HepG2 (cell line): ENCODE measurements around the gene GTF2A1L. TPM values are rescaled to one million over a fixed set of nuclear protein-coding genes. Genes with fewer than 3 reads are reported as not detected.

Experiments used
- ATAC-seq: fragments of 200-7000 bp; cut with Tn5 transposase; 3 replicates; pipeline ENCODE4 v1.9.1; 2020; ENCODE audit warnings: mild to moderate bottlenecking, moderate library complexity
- BruUV-seq: library from RNA; stranded (reverse); fragments of 400-500 nt; replicated peaks from 2 replicates; lab custom pipeline; 2021; lab: Mats Ljungman, UMichigan
- CTCF ChIA-PET: fragments of 300-600 bp; formaldehyde crosslinking; extraction: SDS; loops from one replicate; lab custom pipeline; 2021; ENCODE audit warnings: low total read pairs, inconsistent platforms, low intra/inter-chr PET ratio; lab: Yijun Ruan, JAX
- POLR2A ChIA-PET: fragments of 350-600 bp; sonication (Branson Sonifier 250); formaldehyde crosslinking; loops from one replicate; lab custom pipeline; 2020; ENCODE audit warnings: antibody characterized with exemption, inconsistent platforms; lab: Yijun Ruan, JAX
- DNase-seq: peaks from one replicate; pipeline ENCODE4 v3.0.0-alpha.2; 2015; ENCODE audit warnings: low spot score
- FAIRE-seq: peaks from 3 replicates; lab custom pipeline; 2011; peaks lifted over from hg19 to GRCh38; lab: Jason Lieb, UNC
- H2AFZ ChIP-seq: one replicate; pipeline ENCODE4 v1.6.1; 2011; ENCODE audit warnings: low read length, inconsistent platforms
- H3K27ac ChIP-seq: fragments of 300-600 bp; 3 replicates; pipeline ENCODE4 v1.8.0; 2011; ENCODE audit warnings: mixed run types, mild to moderate bottlenecking, mixed read lengths, low read length, inconsistent platforms; ENCODE audit not compliant: insufficient read depth; ENCODE audit errors: extremely low read length
- H3K27me3 ChIP-seq, 2 experiments: fragments of 200-600 bp in 1 of 2; 2 replicates in 1 of 2; 3 replicates in 1 of 2; pipeline versions ENCODE4 v1.6.0 to v1.8.0; 2011; ENCODE audit warnings: low read length in 2 of 2, mild to moderate bottlenecking in 2 of 2, moderate library complexity in 2 of 2, inconsistent platforms in 1 of 2; ENCODE audit not compliant: insufficient read depth in 2 of 2, control insufficient read depth in 1 of 2
- H3K36me3 ChIP-seq, 2 experiments: fragments of 200-600 bp in 1 of 2; replicated peaks in 1 of 2; 2 replicates in 1 of 2; 3 replicates in 1 of 2; pipeline versions ENCODE4 v1.5.1 to v1.8.0; 2011; ENCODE audit warnings: low read length in 2 of 2, inconsistent platforms in 1 of 2; ENCODE audit not compliant: insufficient read depth in 2 of 2, control insufficient read depth in 1 of 2
- H3K4me1 ChIP-seq: 2 replicates; pipeline ENCODE4 v1.5.1; 2012; ENCODE audit warnings: low read length, inconsistent platforms; ENCODE audit not compliant: insufficient read depth
- H3K4me2 ChIP-seq: 2 replicates; pipeline ENCODE4 v1.6.0; 2011; ENCODE audit warnings: low read depth, low read length, inconsistent platforms
- H3K4me3 ChIP-seq, 3 experiments: fragments of 200-600 bp in 1 of 3; sonication (generic), shearing (Covaris generic) in 1 of 3; replicated peaks in 1 of 3; 2 replicates each; pipeline ENCODE4 v1.5.1; 2011 to 2016; ENCODE audit warnings: low read length in 3 of 3, inconsistent platforms in 2 of 3, low read depth in 2 of 3, mild to moderate bottlenecking in 2 of 3, control low read depth in 1 of 3, mixed read lengths in 1 of 3; ENCODE audit not compliant: insufficient read depth in 1 of 3
- H3K79me2 ChIP-seq: one replicate; pipeline ENCODE4 v1.6.1; 2011; ENCODE audit warnings: low read length, inconsistent platforms; ENCODE audit not compliant: insufficient read depth
- H3K9ac ChIP-seq: 2 replicates; pipeline ENCODE4 v1.6.0; 2011; ENCODE audit warnings: mild to moderate bottlenecking, low read depth, low read length, inconsistent platforms; ENCODE audit not compliant: insufficient read depth
- H3K9me3 ChIP-seq: 2 replicates; pipeline ENCODE4 v1.5.1; 2012; ENCODE audit warnings: mild to moderate bottlenecking, low read length
- H4K20me1 ChIP-seq: 2 replicates; pipeline ENCODE4 v1.6.0; 2011; ENCODE audit warnings: inconsistent platforms, mild to moderate bottlenecking, low read length, moderate library complexity; ENCODE audit not compliant: insufficient read depth
- ATF4 ChIP-seq, 2 experiments: fragments of 450-650 bp in 1 of 2; sonication (generic) in 1 of 2; formaldehyde crosslinking; IDR thresholded peaks; 2 replicates each; pipeline versions ENCODE4 v1.5.0 to v1.8.0; 2020 to 2022; ENCODE audit warnings: mild to moderate bottlenecking in 1 of 2, missing genetic modification reagents in 1 of 2
- BORCS8-MEF2B ChIP-seq: sonication (generic); formaldehyde crosslinking; IDR thresholded peaks from 2 replicates; pipeline ENCODE4 v1.8.0; 2022; ENCODE audit warnings: mild to moderate bottlenecking, missing genetic modification reagents
- DR1 ChIP-seq: sonication (generic); formaldehyde crosslinking; IDR thresholded peaks from 2 replicates; pipeline ENCODE4 v1.8.0; 2021; ENCODE audit warnings: mild to moderate bottlenecking, missing genetic modification reagents, inconsistent platforms
- GRHL1 ChIP-seq: sonication (generic); formaldehyde crosslinking; conservative IDR thresholded peaks from 2 replicates; pipeline ENCODE4 v1.8.0; 2022; ENCODE audit warnings: missing genetic modification reagents
- RBFOX2 ChIP-seq: fragments of 200-400 bp; formaldehyde crosslinking; IDR thresholded peaks from 2 replicates; pipeline ENCODE4 v1.6.1; 2017; ENCODE audit warnings: low read depth, mild to moderate bottlenecking, low read length
- TBP ChIP-seq: sonication (generic); formaldehyde crosslinking; IDR thresholded peaks from 2 replicates; pipeline ENCODE4 v1.5.0; 2020; ENCODE audit warnings: missing genetic modification reagents
- TRIM22 ChIP-seq: fragments of 450-650 bp; IDR thresholded peaks from 2 replicates; pipeline ENCODE4 v1.6.1; 2017
- ZNF788 ChIP-seq: sonication (generic); formaldehyde crosslinking; IDR thresholded peaks from 2 replicates; pipeline ENCODE4 v1.5.0; 2020; ENCODE audit warnings: mild to moderate bottlenecking, missing genetic modification reagents, borderline replicate concordance
- WGBS: methylation state at CpG from one replicate; pipeline ENCODE4 v1.1.6; 2017; ENCODE audit warnings: low lambda C conversion rate; 5-methylcytosine and 5-hydroxymethylcytosine counted together
- in situ Hi-C: cut with HindIII; loops from 2 replicates; pipeline ENCODE4 v1.10.0; 2017; ENCODE audit warnings: low pct_unique_long_range_greater_than_20kb; ENCODE audit not compliant: extremely low pct_ligation_motif_present
- intact Hi-C: fragments of 100-400 bp; cut with micrococcal nuclease; formaldehyde crosslinking; loops from one replicate; pipeline ENCODE4 v1.10.0; 2022; ENCODE audit not compliant: unreplicated experiment
- polyA plus RNA-seq, 8 experiments: library from polyadenylated mRNA; depleted of rRNA in 3 of 8; stranded (reverse) in 7 of 8; unstranded in 1 of 8; fragments of >200 nt; fragmentation: Illumina TruSeq in 4 of 8; extraction: Trizol in 4 of 8; gene quantifications; 2 replicates each; pipeline versions ENCODE4 v1.2.1 to v1.2.3, GENCODE V29; 2011 to 2016; ENCODE audit warnings: low read depth in 4 of 8, missing spikeins in 1 of 8, mixed read lengths in 1 of 8; ENCODE audit not compliant: insufficient read depth in 1 of 8
- total RNA-seq, 5 experiments: library from RNA; depleted of rRNA; stranded (reverse); fragments of >200 nt; fragmentation: Illumina TruSeq; extraction: Trizol; gene quantifications; 2 replicates each; pipeline ENCODE4 v1.2.3, GENCODE V29; 2016; ENCODE audit warnings: low read depth in 1 of 5

Gene GTF2A1L
- total and polyA plus RNA-seq, 2 of the 13 experiments (the other 11 are each of a cell fraction or from before 2014, with no cell fraction given), result not detected

- Histone ChIP-seq H4K20me1 (no peaks in the 10 kb centered on the region), H3K4me1 (no peaks in the 10 kb centered on the region), H3K4me3 (no peak overlapping the region), H3K9me3 (no peaks in the 10 kb centered on the region), H2AFZ (no peak overlapping the region), H3K27ac (no peak overlapping the region), H3K27me3 (peaks cover 0 to 4% of the 10 kb centered on the region in 2 experiments; a peak in 1 of 5 replicates), H3K4me2 (no peak overlapping the region), H3K9ac (no peak overlapping the region), H3K36me3 (no peaks in the 10 kb centered on the region), H3K79me2 (no peaks in the 10 kb centered on the region)
- WGBS, result 0% methylated on average over 1 of the region's 1 CpG
- CTCF ChIA-PET, result no interaction called here
- no peak for ATAC-seq
- no peak for DNase-seq
- no peak for TF ChIP-seq TRIM22
- TF ChIP-seq BORCS8-MEF2B, result no peak
- TF ChIP-seq RBFOX2, result no peak
- TF ChIP-seq TBP (CRISPR knock-in tag), result no peak
- TF ChIP-seq GRHL1 (CRISPR knock-in tag), result no peak
- no peak for TF ChIP-seq DR1 (CRISPR knock-in tag)
- no peak for TF ChIP-seq ATF4 (CRISPR knock-in tag; IDR thresholded peaks at IDR 0.05)
- TF ChIP-seq ZNF788 (CRISPR knock-in tag), result no peak
- intact Hi-C loops (no loop called here), in situ Hi-C loops (loop anchor here (10.0 kb wide), 1 partner anchor 118 kb away; no protein-coding TSS in a partner anchor)
- POLR2A ChIA-PET, result no interaction called here
- BruUV-seq, result no TSS peak
- FAIRE-seq, result no peak
Measured at GRCh38 chr2:48722391-48722790, 104.7 kb downstream of the GTF2A1L start.
